Superior temporal gyrus (tissue), 1 donor: ENCODE measurements around the gene TCTA.
"Not testable (repeated sequence)": the region's sequence is repeated elsewhere in the genome, so short reads cannot be mapped to it uniquely, and the experiment has no call there.

Experiments used
- DNase-seq: peaks from one replicate; pipeline ENCODE4 v3.0.0-alpha.2; 2016; ENCODE audit errors: extremely low spot score

Gene TCTA, protein sequence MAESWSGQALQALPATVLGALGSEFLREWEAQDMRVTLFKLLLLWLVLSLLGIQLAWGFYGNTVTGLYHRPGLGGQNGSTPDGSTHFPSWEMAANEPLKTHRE

DNA sequence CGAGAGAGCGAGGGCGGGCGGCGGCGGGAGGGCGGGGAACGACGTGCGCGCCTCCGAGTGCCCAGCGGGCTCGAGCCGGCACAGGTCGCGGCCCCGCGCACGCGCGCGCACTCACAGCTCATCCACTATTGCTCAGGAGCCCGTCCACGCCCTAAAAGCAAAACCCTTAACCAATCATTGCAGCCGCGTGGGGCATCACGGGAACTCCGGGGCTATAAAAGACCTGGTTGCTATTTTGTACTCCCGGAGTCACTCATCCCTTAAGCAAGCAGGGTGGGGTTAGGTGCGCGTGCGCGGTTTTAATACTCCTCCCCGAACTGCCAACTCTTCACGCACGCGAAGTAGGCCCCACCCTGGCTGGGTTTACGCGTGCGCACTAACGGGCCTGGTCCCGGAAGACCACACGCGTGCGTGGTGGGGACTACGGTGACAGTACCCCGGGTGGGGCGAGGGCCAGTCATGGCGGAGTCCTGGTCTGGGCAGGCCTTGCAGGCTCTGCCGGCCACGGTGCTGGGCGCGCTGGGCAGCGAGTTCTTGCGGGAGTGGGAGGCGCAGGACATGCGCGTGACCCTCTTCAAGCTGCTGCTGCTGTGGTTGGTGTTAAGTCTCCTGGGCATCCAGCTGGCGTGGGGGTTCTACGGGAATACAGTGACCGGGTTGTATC is at the start of gene TCTA, which contains the start of gene RHOA:
Gene TCTA, plus strand, starts transcription at position 456 of the 664 bp plus-strand sequence. Its CDS starts 4 bp downstream, at position 460.
Gene RHOA, minus strand, starts transcription at position 9 of the 664 bp plus-strand sequence. CDS start 36,387 bp downstream, outside the sequence.
- DNase-seq = peak; percentile 100

GRCh38 chr3:49362561-49362960 is 49.7 kb upstream of the TCTA start:
- no peak for DNase-seq

GRCh38 chr3:49370585-49371290 is 41.5 kb upstream of the TCTA start:
- DNase-seq = no peak

- no peak for DNase-seq
Measured at GRCh38 chr3:49371946-49372345, 40.3 kb upstream of the TCTA start.

GRCh38 chr3:49377483-49377882 is 34.7 kb upstream of the TCTA start:
- DNase-seq = no peak

DNA sequence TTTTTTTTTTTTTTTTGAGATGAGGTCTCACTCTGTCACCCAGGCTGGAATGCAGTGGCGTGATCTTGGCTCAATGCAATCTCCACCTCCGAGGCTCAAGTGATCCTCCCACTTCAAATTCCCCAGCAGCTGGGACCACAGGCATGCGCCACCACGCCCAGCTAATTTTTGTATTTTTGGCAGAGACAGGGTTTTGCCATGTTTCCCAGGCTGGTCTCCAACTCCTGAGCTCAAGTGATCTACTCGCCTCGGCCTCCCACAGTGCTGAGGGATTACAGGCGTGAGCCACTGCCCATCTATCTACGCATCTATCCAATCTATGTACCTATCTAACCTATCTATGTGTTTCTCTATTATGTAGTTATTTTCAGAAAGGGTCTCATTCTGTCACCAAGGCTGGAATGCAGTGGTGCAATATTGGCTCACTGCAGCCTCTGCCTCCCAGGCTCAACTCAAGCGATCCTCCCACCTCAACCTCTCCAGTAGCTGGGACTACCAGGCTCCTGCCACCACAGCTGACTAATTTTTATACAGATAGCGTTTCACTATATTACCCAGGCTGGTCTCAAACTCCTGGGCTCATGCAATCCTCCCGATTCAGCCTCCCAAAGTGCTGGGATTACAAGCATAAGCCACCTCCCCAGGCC is 33.9 kb upstream of the TCTA start:
- DNase-seq = no peak

DNA sequence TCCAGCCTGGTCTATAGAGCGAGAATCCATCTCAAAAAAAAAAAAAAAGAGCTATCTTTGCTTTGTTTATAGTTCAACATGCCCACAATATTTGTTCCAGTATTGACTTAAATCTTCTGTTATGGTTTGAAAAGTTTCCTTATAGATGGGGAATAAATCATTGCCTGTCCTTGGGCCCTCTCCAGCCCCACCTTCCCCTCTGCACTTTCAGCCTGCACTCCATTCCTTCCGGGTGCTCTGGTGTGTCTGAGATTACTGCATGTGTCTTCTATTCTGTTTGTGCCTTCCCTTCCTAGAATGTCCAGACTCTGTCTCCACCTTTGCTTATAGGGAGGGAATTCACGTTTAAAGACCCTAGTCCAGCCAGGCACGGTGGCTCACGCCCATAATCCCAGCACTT is 28.8 kb upstream of the TCTA start:
- DNase-seq = no peak

GRCh38 chr3:49385617-49386016 is 26.6 kb upstream of the TCTA start:
- no peak for DNase-seq

GRCh38 chr3:49386056-49386756 is 26.0 kb upstream of the TCTA start:
- DNase-seq = no peak

GRCh38 chr3:49387721-49388120 is 24.5 kb upstream of the TCTA start:
- no peak for DNase-seq

DNA sequence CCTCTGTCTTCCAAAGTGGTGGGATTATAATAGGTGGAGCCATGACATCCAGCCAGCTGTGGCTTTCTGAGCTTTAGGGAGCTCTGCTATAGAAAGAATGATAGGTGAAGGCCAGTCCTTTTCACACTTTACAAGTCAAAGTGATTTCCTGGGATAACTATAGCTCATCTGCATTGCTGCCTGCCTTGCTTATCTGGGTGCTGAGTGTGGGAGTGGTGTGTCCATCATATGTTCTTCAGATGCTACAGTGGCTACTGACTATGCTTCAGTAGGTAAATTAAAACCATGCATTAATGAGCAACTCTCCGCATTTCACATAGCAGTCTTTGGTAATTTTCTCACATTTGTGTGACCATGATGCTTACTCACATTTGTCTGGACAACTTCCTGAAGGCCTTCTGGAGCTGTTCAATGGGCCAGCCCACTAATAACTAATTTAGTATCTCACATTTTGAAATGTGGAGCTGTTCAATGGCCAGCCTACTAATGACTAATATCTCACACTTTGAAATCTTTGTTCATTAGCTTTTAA is 23.9 kb upstream of the TCTA start:
- no peak for DNase-seq

DNA sequence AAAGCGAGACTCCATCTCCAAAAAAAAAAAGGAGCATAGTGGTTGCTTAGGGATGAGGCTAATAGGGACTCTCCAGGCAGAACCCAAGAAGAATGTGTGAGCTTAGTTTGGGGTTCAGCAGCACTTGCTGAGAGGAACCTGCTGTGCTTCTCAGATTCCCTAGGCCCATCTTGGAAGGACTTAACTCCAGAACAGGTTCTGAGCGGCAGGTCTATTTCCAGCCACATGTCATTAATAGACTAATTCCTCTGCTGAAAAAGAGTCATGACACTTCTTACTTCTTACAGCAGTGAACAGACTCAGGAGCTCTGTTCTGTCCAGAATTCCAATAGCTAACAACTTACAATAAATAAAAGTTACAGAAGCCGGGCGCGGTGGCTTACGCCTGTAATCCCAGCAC is 22.9 kb upstream of the TCTA start:
- no peak for DNase-seq

GRCh38 chr3:49391310-49391709 is 20.9 kb upstream of the TCTA start:
- not testable (repeated sequence) for DNase-seq

- DNase-seq = peak; percentile 69
Measured at GRCh38 chr3:49397470-49397869, 14.8 kb upstream of the TCTA start.

GRCh38 chr3:49399461-49399860 is 12.8 kb upstream of the TCTA start:
- no peak for DNase-seq

DNA sequence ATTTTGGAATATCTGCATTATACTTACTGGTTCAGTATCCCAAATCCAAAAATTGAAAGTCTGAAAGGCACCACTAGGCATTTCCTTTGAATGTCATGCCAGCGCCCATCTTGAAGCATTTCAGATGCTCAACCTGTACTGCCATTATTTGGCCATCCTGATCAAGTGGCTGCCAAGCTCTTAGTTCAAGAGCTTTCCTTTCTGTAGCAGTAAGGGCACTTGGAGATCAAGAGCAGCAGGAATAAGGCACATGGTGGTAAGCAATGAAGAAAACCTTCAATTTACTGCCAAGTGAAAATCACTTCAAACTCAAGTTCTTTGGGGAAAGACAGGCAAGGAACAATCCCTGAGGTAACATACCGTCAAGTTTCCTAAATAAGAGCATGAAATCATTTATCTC is 10.5 kb upstream of the TCTA start:
- DNase-seq = no peak

DNA sequence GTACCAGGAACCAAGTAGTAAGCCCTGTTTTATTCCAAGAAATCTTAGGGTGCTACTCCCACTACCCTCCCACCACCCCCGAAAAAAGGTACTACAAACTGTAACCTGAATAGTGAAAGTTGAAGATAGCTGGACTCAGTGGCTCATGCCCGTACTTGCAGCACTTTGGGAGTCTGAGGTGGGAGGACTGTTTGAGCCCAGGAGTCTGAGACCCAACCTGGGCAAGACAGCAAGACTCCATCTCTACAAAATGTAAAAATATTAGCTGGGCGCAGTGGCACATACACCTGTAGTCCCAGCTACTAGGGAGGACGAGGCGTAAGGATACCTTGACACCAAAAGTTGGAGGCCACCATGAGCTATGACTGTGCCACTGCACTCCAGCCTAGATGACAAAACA is 8.3 kb upstream of the TCTA start:
- no peak for DNase-seq

- not testable (repeated sequence) for DNase-seq
Measured at GRCh38 chr3:49405570-49405969, 6.7 kb upstream of the TCTA start.

- DNase-seq = no peak
Measured at GRCh38 chr3:49406571-49407565, 5.4 kb upstream of the TCTA start.

DNA sequence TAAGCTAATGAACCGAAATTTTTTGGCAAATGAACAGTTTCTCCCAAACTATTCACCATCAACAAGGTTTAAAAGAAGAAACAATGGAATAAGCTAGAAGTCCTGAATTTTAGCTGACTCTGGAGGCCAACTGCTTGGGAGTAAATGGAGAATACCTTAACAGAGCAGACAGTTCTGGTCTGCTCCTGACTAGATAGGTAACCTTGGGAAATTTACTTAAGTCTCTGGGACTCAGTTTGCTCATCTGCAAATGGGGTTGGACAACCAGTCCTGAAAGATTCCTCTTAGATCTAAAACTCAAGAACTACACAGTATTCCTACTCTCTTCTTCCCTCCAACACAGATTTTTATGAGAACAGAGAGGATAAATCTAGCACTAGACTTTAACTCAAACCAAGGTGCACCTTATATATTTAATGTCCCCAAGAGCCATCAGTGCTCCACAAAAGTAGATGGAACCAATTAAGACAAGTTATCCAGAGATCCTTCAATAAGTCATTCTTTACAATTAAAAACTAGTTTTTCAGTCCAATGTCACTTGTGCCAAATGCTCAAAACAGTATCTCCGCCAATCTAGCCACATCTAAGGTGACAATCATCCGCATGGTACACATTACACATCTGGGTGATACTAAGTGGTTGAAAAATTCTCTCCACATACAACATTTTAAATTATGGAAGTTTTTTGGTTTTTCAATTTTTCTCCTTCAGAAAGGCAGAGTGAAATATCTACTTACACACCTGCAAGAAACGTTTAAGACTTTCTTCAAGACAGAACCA is 2.0 kb upstream of the TCTA start:
- no peak for DNase-seq
